22Rv1 (cell line): ENCODE results near the gene TIAM2.

Source experiments
- H3K27ac ChIP-seq: fragments of 450-650 bp; 2 replicates; pipeline ENCODE4 v1.5.1; 2017
- CTCF ChIP-seq: fragments of 450-650 bp; IDR thresholded peaks from 2 replicates; pipeline ENCODE4 v1.5.1; 2017; ENCODE audit warnings: mild to moderate bottlenecking
- ZFX ChIP-seq: fragments of 450-650 bp; IDR thresholded peaks from 2 replicates; pipeline ENCODE4 v1.6.1; 2017; ENCODE audit warnings: antibody characterized with exemption, borderline replicate concordance

Gene TIAM2

GRCh38 chr6:155256122-155256795, 261.1 kb downstream of the TIAM2 start:
- TF ChIP-seq ZFX, result no peak
- TF ChIP-seq CTCF, result no peak
- no peak overlapping the region for H3K27ac ChIP-seq

GRCh38 chr6:155257796-155258195, 262.7 kb downstream of the TIAM2 start:
- H3K27ac ChIP-seq, result no peak overlapping the region
- TF ChIP-seq CTCF (no peak), ZFX (no peak)

GRCh38 chr6:155259204-155259603, 264.1 kb downstream of the TIAM2 start:
- TF ChIP-seq CTCF (no peak), ZFX (no peak)
- H3K27ac ChIP-seq, result no peak overlapping the region

GRCh38 chr6:155259897-155260296, 264.8 kb downstream of the TIAM2 start:
- H3K27ac ChIP-seq, result no peak overlapping the region
- TF ChIP-seq CTCF, result no peak
- no peak for TF ChIP-seq ZFX

- no peak overlapping the region for H3K27ac ChIP-seq
- TF ChIP-seq ZFX (no peak), CTCF (no peak)
Measured at GRCh38 chr6:155260686-155261085, 265.6 kb downstream of the TIAM2 start.

- TF ChIP-seq CTCF (no peak), ZFX (no peak)
Measured at GRCh38 chr6:155261111-155261900, 266.2 kb downstream of the TIAM2 start.

GRCh38 chr6:155262655-155263054, 267.5 kb downstream of the TIAM2 start:
- TF ChIP-seq ZFX (no peak), CTCF (no peak)
- no peak overlapping the region for H3K27ac ChIP-seq

More at GRCh38 chr6:155261111-155261900, 266.2 kb downstream of the TIAM2 start:
- H3K27ac ChIP-seq, result no peak overlapping the region
